Mononuclear cell (primary cell): ENCODE measurements around the gene SUPT7L. TPM values are rescaled to one million over a fixed set of nuclear protein-coding genes. Genes with fewer than 3 reads are reported as not detected.

Source experiments
- H3K27me3 ChIP-seq: 2 replicates; pipeline ENCODE4 v1.6.0; 2011; ENCODE audit warnings: low read length, control low read depth; ENCODE audit not compliant: insufficient read depth
- H3K4me1 ChIP-seq: 2 replicates; pipeline ENCODE4 v1.5.1; 2011; ENCODE audit warnings: mild to moderate bottlenecking, low read length, control low read depth; ENCODE audit not compliant: insufficient read depth
- H3K4me3 ChIP-seq: 2 replicates; pipeline ENCODE4 v1.5.1; 2011; ENCODE audit warnings: mild to moderate bottlenecking, low read length, moderate library complexity
- H3K9me3 ChIP-seq: 2 replicates; pipeline ENCODE4 v1.5.1; 2011; ENCODE audit warnings: low read depth, mild to moderate bottlenecking, control low read depth, low read length
- total RNA-seq: library from RNA; depleted of rRNA; stranded (reverse); fragments of >200 nt; gene quantifications from one replicate; pipeline ENCODE4 v1.2.3, GENCODE V29; 2012

Gene SUPT7L
- total RNA-seq, 1 donor: 75.5 TPM

- H3K4me3 ChIP-seq: no peak overlapping the region
- H3K27me3 ChIP-seq: no peaks in the 10 kb centered on the region
- no peaks in the 10 kb centered on the region for H3K9me3 ChIP-seq
- peaks cover 31% of the 10 kb centered on the region for H3K4me1 ChIP-seq
Observed at GRCh38 chr2:27667446-27667845, 4.0 kb upstream of the SUPT7L start.

GRCh38 chr2:27664622-27665363 is 1.4 kb upstream of the SUPT7L start:
- H3K27me3 ChIP-seq: no peaks in the 10 kb centered on the region
- peaks cover 34% of the 10 kb centered on the region for H3K4me1 ChIP-seq
- no peaks in the 10 kb centered on the region for H3K9me3 ChIP-seq
- peak overlapping the region; percentile 86 for H3K4me3 ChIP-seq

- Histone ChIP-seq H3K9me3 (no peaks in the 10 kb centered on the region), H3K4me1 (peaks cover 34% of the 10 kb centered on the region), H3K4me3 (peak overlapping the region; percentile 86)
Observed at GRCh38 chr2:27664154-27664574, 750 bp upstream of the SUPT7L start.

GRCh38 chr2:27661371-27661770 is 2.0 kb downstream of the SUPT7L start:
- no peaks in the 10 kb centered on the region for H3K9me3 ChIP-seq
- no peak overlapping the region for H3K4me3 ChIP-seq
- H3K4me1 ChIP-seq: peaks cover 24% of the 10 kb centered on the region
- H3K27me3 ChIP-seq: no peaks in the 10 kb centered on the region

More at GRCh38 chr2:27664154-27664574, 750 bp upstream of the SUPT7L start:
- no peaks in the 10 kb centered on the region for H3K27me3 ChIP-seq

- no peaks in the 10 kb centered on the region for H3K4me1 ChIP-seq
- no peaks in the 10 kb centered on the region for H3K9me3 ChIP-seq
- no peaks in the 10 kb centered on the region for H3K27me3 ChIP-seq
- no peak overlapping the region for H3K4me3 ChIP-seq
Observed at GRCh38 chr2:27655155-27655951, 8.1 kb downstream of the SUPT7L start.

- H3K9me3 ChIP-seq: no peaks in the 10 kb centered on the region
- no peaks in the 10 kb centered on the region for H3K27me3 ChIP-seq
- no peaks in the 10 kb centered on the region for H3K4me1 ChIP-seq
- H3K4me3 ChIP-seq: no peak overlapping the region
Observed at GRCh38 chr2:27653397-27653796, 10.0 kb downstream of the SUPT7L start.

- no peak overlapping the region for H3K4me3 ChIP-seq
- no peaks in the 10 kb centered on the region for H3K27me3 ChIP-seq
- no peaks in the 10 kb centered on the region for H3K9me3 ChIP-seq
- H3K4me1 ChIP-seq: no peaks in the 10 kb centered on the region
Observed at GRCh38 chr2:27652790-27653189, 10.6 kb downstream of the SUPT7L start.

GRCh38 chr2:27652341-27652740 is 11.1 kb downstream of the SUPT7L start:
- H3K4me1 ChIP-seq: no peaks in the 10 kb centered on the region
- H3K9me3 ChIP-seq: no peaks in the 10 kb centered on the region
- no peaks in the 10 kb centered on the region for H3K27me3 ChIP-seq
- no peak overlapping the region for H3K4me3 ChIP-seq

- Histone ChIP-seq H3K4me3 (no peak overlapping the region), H3K27me3 (no peaks in the 10 kb centered on the region), H3K4me1 (no peaks in the 10 kb centered on the region), H3K9me3 (no peaks in the 10 kb centered on the region)
Observed at GRCh38 chr2:27651056-27651455, 12.4 kb downstream of the SUPT7L start.

GRCh38 chr2:27647737-27648136 is 15.7 kb downstream of the SUPT7L start:
- Histone ChIP-seq H3K9me3 (no peaks in the 10 kb centered on the region), H3K4me1 (no peaks in the 10 kb centered on the region), H3K27me3 (no peaks in the 10 kb centered on the region), H3K4me3 (no peak overlapping the region)

GRCh38 chr2:27647289-27647688 is 16.1 kb downstream of the SUPT7L start:
- H3K4me3 ChIP-seq: no peak overlapping the region
- no peaks in the 10 kb centered on the region for H3K27me3 ChIP-seq
- no peaks in the 10 kb centered on the region for H3K9me3 ChIP-seq
- no peaks in the 10 kb centered on the region for H3K4me1 ChIP-seq

- H3K4me3 ChIP-seq: no peak overlapping the region
- no peaks in the 10 kb centered on the region for H3K9me3 ChIP-seq
- H3K4me1 ChIP-seq: no peaks in the 10 kb centered on the region
- H3K27me3 ChIP-seq: no peaks in the 10 kb centered on the region
Observed at GRCh38 chr2:27645197-27645596, 18.2 kb downstream of the SUPT7L start.

- Histone ChIP-seq H3K4me1 (no peaks in the 10 kb centered on the region), H3K4me3 (no peak overlapping the region), H3K27me3 (no peaks in the 10 kb centered on the region), H3K9me3 (no peaks in the 10 kb centered on the region)
Observed at GRCh38 chr2:27640722-27641245, 22.6 kb downstream of the SUPT7L start.

- Histone ChIP-seq H3K27me3 (no peaks in the 10 kb centered on the region), H3K4me3 (no peak overlapping the region), H3K4me1 (no peaks in the 10 kb centered on the region), H3K9me3 (no peaks in the 10 kb centered on the region)
Observed at GRCh38 chr2:27638709-27639108, 24.7 kb downstream of the SUPT7L start.

- Histone ChIP-seq H3K9me3 (no peaks in the 10 kb centered on the region), H3K4me1 (no peaks in the 10 kb centered on the region), H3K4me3 (no peak overlapping the region), H3K27me3 (no peaks in the 10 kb centered on the region)
Observed at GRCh38 chr2:27638037-27638637, 25.3 kb downstream of the SUPT7L start.
